Liver (tissue), 9 donors: Measurements from ENCODE around the gene FAM83G. TPM values are rescaled to one million over a fixed set of nuclear protein-coding genes. Genes with fewer than 3 reads are reported as not detected.

Source experiments
- DNase-seq: peaks from one replicate; pipeline ENCODE4 v3.0.0-alpha.2; 2017; ENCODE audit warnings: low spot score
- H3K27ac ChIP-seq, 2 donors: one replicate each; pipeline ENCODE4 v1.7.0; 2013; ENCODE audit warnings: inconsistent platforms in 2 of 2, low read length in 2 of 2, control low read depth in 1 of 2, low read depth in 1 of 2, mild to moderate bottlenecking in 1 of 2
- H3K27me3 ChIP-seq, 4 donors: one replicate each; pipeline versions ENCODE4 v1.6.1 to v1.7.0; 2013; ENCODE audit warnings: low read length in 3 of 4, inconsistent platforms in 1 of 4, mild to moderate bottlenecking in 1 of 4, moderate library complexity in 1 of 4; ENCODE audit not compliant: control insufficient read depth in 4 of 4, insufficient read depth in 4 of 4
- H3K36me3 ChIP-seq, 4 donors: one replicate each; pipeline versions ENCODE4 v1.6.1 to v1.7.0; 2013; ENCODE audit warnings: low read length in 3 of 4, mild to moderate bottlenecking in 3 of 4, low read depth in 1 of 4, moderate library complexity in 1 of 4; ENCODE audit not compliant: control insufficient read depth in 4 of 4, insufficient read depth in 3 of 4
- H3K4me1 ChIP-seq, 4 donors: one replicate each; pipeline versions ENCODE4 v1.6.1 to v1.7.0; 2013; ENCODE audit warnings: low read length in 3 of 4, mild to moderate bottlenecking in 3 of 4, moderate library complexity in 1 of 4; ENCODE audit not compliant: control insufficient read depth in 4 of 4, insufficient read depth in 4 of 4
- H3K4me3 ChIP-seq, 3 donors: one replicate each; pipeline versions ENCODE4 v1.6.1 to v1.7.0; 2013; ENCODE audit warnings: low read length in 3 of 3, control low read depth in 1 of 3, low read depth in 1 of 3, mild to moderate bottlenecking in 1 of 3
- H3K9ac ChIP-seq, 2 donors: one replicate each; pipeline ENCODE4 v1.7.0; 2013; ENCODE audit warnings: low read length in 2 of 2, mild to moderate bottlenecking in 2 of 2, moderate library complexity in 2 of 2, control low read depth in 1 of 2, low read depth in 1 of 2
- H3K9me3 ChIP-seq, 4 donors: one replicate each; pipeline versions ENCODE4 v1.6.1 to v1.7.0; 2013; ENCODE audit warnings: low read length in 3 of 4; ENCODE audit not compliant: control insufficient read depth in 4 of 4
- ATF3 ChIP-seq: IDR thresholded peaks from 2 replicates; pipeline ENCODE4 v1.6.1; 2016; ENCODE audit warnings: antibody characterized with exemption
- CTCF ChIP-seq: fragments of 150-350 bp; IDR thresholded peaks from 2 replicates; pipeline ENCODE4 v1.5.1; 2017; ENCODE audit warnings: improper control_type of control experiment, low read depth, low read length; ENCODE audit not compliant: missing input control
- EGR1 ChIP-seq, 2 donors: IDR thresholded peaks; 2 replicates each; pipeline ENCODE4 v1.6.1; 2016 to 2018; ENCODE audit warnings: antibody characterized with exemption in 2 of 2, low read depth in 2 of 2
- FOXA2 ChIP-seq: IDR thresholded peaks from 2 replicates; pipeline ENCODE4 v1.6.1; 2016; ENCODE audit warnings: antibody characterized with exemption
- RAD21 ChIP-seq, 2 donors: IDR thresholded peaks; 2 replicates each; pipeline ENCODE4 v1.6.1; 2016; ENCODE audit warnings: antibody characterized with exemption in 2 of 2, mild to moderate bottlenecking in 2 of 2
- TAF1 ChIP-seq: conservative IDR thresholded peaks from 2 replicates; pipeline ENCODE4 v1.6.1; 2016; ENCODE audit warnings: antibody characterized with exemption, mild to moderate bottlenecking
- YY1 ChIP-seq: IDR thresholded peaks from 2 replicates; pipeline ENCODE4 v1.6.1; 2016; ENCODE audit warnings: antibody characterized with exemption, mild to moderate bottlenecking
- ZBTB33 ChIP-seq: IDR thresholded peaks from 2 replicates; pipeline ENCODE4 v1.6.1; 2016; ENCODE audit warnings: antibody characterized with exemption
- WGBS: extraction: QIAGEN DNeasy Blood & Tissue Kit; methylation state at CpG from one replicate; pipeline ENCODE4 v1.1.7; 2013; 5-methylcytosine and 5-hydroxymethylcytosine counted together
- polyA plus RNA-seq, 2 donors: library from polyadenylated mRNA; stranded (reverse) in 1 of 2; unstranded in 1 of 2; fragments of 200-250 nt in 1 of 2; fragments of >200 nt in 1 of 2; fragmentation: Nextera tagmentation in 1 of 2; extraction: Ambion mirVana in 1 of 2; gene quantifications; one replicate each; pipeline versions ENCODE4 v1.2.1 to v1.2.3, GENCODE V29; 2013 to 2015
- total RNA-seq, 2 donors: library from RNA; depleted of rRNA; stranded (reverse); fragments of >200 nt; gene quantifications; one replicate each; pipeline ENCODE4 v1.2.3, GENCODE V29; 2014
- donor health status: healthy.
- donor health status: healthy.
- donor health status: healthy.
- donor health status: healthy.
- donor health status: healthy.

FAM83G gene
- total and polyA plus RNA-seq, 4 donors: 5.2 to 25.0 (median 11.5) TPM

- 96% methylated on average over 7 of the region's 7 CpGs for WGBS
- Histone ChIP-seq H3K27me3 (no peaks in the 10 kb centered on the region), H3K9me3 (no peaks in the 10 kb centered on the region), H3K36me3 (peaks cover 0 to 9% (median 2%) of the 10 kb centered on the region in 4 donors), H3K27ac (no peak overlapping the region), H3K9ac (no peak overlapping the region), H3K4me3 (no peak overlapping the region), H3K4me1 (peaks cover 1 to 23% (median 14%) of the 10 kb centered on the region in 4 donors)
- DNase-seq: no peak
- TF ChIP-seq FOXA2: no peak
- TF ChIP-seq YY1: no peak
Measured at GRCh38 chr17:18971801-18972200, 32.8 kb downstream of the FAM83G start.

- peaks cover 0 to 9% (median 1%) of the 10 kb centered on the region in 4 donors for H3K36me3 ChIP-seq
- no peaks in the 10 kb centered on the region for H3K27me3 ChIP-seq
- peaks cover 0 to 16% (median 8%) of the 10 kb centered on the region in 4 donors for H3K4me1 ChIP-seq
- TF ChIP-seq CTCF: no peak
- TF ChIP-seq ATF3: no peak
- TF ChIP-seq TAF1: no peak
- TF ChIP-seq RAD21 (IDR thresholded peaks at IDR 0.05): no peak
- TF ChIP-seq EGR1 (IDR thresholded peaks at IDR 0.05; ENCODE audit: low read depth in 2 of 2): no peak
- no peak overlapping the region for H3K9ac ChIP-seq
- H3K9me3 ChIP-seq: no peaks in the 10 kb centered on the region
- 87% methylated on average over 28 of the region's 28 CpGs for WGBS
- no peak overlapping the region for H3K4me3 ChIP-seq
- no peak for DNase-seq
- no peak overlapping the region for H3K27ac ChIP-seq
Measured at GRCh38 chr17:18970582-18971480, 33.7 kb downstream of the FAM83G start.

GRCh38 chr17:18968945-18969887, 35.3 kb downstream of the FAM83G start:
- WGBS: 79% methylated on average over 23 of the region's 23 CpGs
- TF ChIP-seq ZBTB33 (no peak), FOXA2 (no peak), ATF3 (no peak)
- no peak overlapping the region for H3K27ac ChIP-seq
- H3K4me3 ChIP-seq: no peak overlapping the region
- no peaks in the 10 kb centered on the region for H3K27me3 ChIP-seq
- H3K9me3 ChIP-seq: no peaks in the 10 kb centered on the region
- peaks cover 0 to 9% (median 1%) of the 10 kb centered on the region in 4 donors for H3K36me3 ChIP-seq
- H3K9ac ChIP-seq: no peak overlapping the region
- no peak for DNase-seq
- peaks cover 0 to 20% (median 10%) of the 10 kb centered on the region in 4 donors for H3K4me1 ChIP-seq
